Fibroblast of skin of right quadriceps (primary cell): ENCODE data around the gene NDUFC1.

ENCODE experiments used
- DNase-seq: peaks from one replicate; pipeline ENCODE4 v3.0.0-alpha.2; 2013

NDUFC1 gene

DNA sequence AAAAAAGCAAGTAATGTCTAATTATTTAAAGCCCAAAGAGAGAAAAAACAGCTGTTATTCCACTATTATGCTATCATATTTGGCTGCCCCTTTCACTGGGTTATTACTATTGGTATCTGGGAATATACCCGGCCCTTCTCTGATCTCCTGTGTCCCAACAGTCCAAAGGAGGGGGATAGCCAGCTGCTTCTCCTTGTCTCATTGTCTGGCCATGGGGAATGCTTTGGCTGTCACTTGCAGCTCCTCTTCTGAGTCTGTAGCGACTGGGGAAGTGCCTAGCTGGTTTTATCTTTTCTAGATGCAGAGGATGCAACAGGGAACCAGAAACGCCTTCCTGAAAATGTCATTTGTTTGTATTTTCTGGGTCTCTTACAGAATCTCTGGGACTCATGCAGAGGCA lies 56.1 kb downstream of the NDUFC1 start:
- DNase-seq: no peak

DNA sequence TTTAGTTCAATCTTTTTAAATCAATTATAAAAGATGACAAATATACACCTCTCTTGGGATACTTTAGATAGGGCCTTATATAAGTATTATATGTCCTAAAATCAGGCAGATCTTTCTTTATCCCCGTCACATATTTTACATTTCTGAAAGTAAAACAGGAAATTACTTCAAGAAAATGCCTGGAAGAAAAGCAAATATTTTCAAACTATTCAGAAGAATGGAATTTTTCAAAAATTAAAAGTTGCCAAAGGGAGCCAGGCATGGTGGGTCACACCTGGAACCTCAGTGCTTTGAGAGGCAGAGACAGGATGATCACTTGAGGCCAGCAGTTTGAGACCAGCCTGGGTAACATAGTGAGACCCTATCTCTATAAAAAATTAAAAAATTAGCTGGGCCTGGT lies 56.7 kb downstream of the NDUFC1 start:
- peak; percentile 74 for DNase-seq

DNA sequence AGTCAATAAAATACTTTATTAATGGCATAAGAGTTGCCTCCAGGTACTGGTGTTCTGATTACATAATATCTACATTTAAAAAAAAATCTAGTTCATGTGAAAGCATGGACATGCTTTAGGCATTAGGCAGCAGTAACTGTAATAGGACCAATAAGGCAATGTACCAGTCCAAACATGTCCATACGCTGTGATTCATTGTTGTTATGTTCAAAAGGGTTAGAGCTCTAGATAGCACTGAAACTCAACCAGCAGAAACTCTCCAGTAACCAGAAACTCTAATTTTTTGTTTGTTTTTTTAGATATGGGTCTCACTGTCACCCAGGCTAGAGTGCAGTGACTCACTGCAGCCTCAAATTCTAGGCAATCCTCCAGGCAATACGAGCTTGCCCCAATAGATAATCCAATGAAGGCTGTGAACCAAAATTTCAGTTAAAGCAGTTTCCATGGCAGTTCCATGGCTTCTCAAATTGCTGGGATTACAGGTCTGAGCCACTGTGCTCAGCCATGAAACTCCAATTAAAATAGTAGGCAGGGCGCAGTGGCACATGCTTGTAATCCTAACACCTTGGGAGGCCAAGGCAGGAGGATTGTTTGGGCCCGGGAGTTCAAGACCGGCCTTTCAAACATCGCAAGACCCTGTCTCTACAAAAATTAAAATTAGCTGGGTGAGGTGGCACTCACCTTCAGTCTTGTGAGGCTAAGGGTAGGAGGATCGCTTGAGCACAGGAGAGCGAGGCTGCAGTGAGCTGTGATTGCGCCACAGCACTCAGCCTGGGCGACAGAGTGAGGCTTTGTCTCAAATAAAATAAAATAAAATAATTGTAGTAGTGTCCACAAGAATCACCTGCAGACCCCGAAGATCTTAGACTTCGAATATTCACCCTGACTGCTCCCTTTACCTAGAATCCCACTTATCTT lies 58.6 kb downstream of the NDUFC1 start:
- DNase-seq: peak; percentile 98

DNA sequence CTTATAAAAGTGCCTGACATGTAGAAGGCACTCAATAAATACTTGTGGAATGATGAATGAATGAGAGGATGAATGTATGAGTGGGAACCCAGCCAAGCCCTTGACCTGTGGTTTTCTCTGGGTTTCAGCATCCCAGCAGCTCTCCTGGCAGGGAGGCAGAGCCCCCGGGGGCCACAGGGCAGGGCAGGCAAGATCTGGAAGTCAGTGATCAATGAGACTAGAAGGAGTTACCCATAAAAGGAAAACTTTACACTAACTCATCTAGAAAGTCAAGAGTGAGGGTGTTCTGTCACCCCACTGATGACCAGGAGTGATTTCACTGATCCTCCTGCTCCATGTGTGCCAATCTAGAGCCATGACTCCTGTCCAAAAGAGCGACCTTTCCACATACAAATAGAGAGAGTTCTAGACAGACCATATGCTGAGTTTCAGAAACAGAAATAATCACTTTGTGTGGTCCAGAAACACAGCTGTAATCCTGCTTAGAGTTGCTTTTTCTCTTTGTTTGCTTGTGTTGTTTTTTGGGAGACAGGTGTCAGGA lies 59.7 kb downstream of the NDUFC1 start:
- peak; percentile 82 for DNase-seq

DNA sequence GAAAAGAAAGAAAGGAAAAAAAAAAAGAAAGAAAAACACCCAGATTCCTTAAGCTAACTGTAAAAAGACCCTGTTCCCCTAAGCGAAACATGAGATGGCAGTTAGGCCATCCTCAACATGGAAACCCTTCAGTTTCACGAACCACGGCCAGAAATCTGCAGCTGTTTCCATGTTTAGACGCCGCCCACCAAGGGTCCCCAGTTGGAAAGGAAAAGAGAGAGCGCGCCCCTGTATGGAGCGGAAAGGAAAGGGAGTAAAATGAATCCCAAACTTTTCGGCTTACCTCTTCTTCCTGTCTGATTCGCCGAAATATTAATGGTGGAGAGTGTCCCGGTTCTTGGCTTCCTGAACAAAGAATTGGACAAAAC lies 60.5 kb downstream of the NDUFC1 start:
- DNase-seq: no peak

DNA sequence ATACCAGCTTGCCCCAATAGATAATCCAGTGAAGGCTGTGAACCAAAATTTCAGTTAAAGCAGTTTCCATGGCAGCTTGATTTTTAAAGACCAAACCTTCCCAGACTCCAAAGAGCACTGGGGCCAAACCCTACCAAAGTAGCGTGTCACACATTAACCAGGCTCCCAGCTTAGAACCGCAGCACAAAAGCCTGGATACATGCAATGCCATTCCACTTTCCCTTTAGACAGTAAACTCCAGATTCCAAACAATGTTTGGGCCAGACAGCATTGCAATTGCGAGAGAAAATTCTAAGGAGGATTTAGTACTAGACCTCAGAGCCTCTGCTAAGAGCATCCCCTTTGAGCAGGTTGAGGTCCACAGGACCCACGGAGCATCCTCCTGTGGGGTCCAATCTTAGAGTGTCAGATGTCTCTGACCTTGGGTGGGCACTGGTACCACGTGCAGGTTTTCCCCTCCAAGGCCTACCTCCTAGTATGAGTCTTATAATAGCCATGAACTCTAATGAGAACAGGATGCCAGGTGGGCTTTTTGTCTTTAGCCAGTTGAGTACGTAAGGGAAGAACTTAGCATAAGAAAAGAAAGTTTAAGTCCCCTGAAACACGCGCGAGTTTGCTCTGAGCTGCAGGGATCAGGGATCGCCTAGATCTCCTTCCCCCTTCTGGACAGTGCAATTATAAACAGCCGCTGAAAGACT lies 61.0 kb downstream of the NDUFC1 start:
- no peak for DNase-seq
